Measurements from ENCODE around the gene IL1RAP.

The IL1RAP gene

GRCh38 chr3:190597291-190597690 is 83.4 kb downstream of the IL1RAP start:
- H3K27ac ChIP-seq (replicated peaks), result no peak overlapping the region
- TF ChIP-seq GABPA (IDR thresholded peaks at IDR 0.05; ENCODE audit: low read depth), result no peak
- TF ChIP-seq SPI1 (IDR thresholded peaks at IDR 0.05; ENCODE audit: borderline replicate concordance, low read depth), result no peak
- no peak for TF ChIP-seq REST (IDR thresholded peaks at IDR 0.05; ENCODE audit: insufficient replicate concordance, low read depth)
- no peak for TF ChIP-seq POLR2AphosphoS5 (IDR thresholded peaks at IDR 0.05; ENCODE audit: low read depth)
- TF ChIP-seq CTCF (IDR thresholded peaks at IDR 0.05; ENCODE audit: insufficient read depth, low read length), result no peak

GRCh38 chr3:190601622-190602021 is 87.7 kb downstream of the IL1RAP start:
- Histone ChIP-seq H3K4me3 (replicated peaks; ENCODE audit: insufficient read depth, low read length) (no peak overlapping the region), H3K27ac (replicated peaks) (no peak overlapping the region), H3K27me3 (ENCODE audit: insufficient read depth, poor library complexity, severe bottlenecking) (no peaks in the 10 kb centered on the region)
- TF ChIP-seq REST (IDR thresholded peaks at IDR 0.05; ENCODE audit: insufficient replicate concordance, low read depth) (no peak), SPI1 (IDR thresholded peaks at IDR 0.05; ENCODE audit: borderline replicate concordance, low read depth) (no peak), GABPA (IDR thresholded peaks at IDR 0.05; ENCODE audit: low read depth) (no peak), POLR2AphosphoS5 (IDR thresholded peaks at IDR 0.05; ENCODE audit: low read depth) (no peak), CTCF (IDR thresholded peaks at IDR 0.05; ENCODE audit: insufficient read depth, low read length) (no peak)
- no peak for DNase-seq (ENCODE audit: low read depth in 1 of 2, low spot score in 1 of 2)

More at GRCh38 chr3:190597291-190597690, 83.4 kb downstream of the IL1RAP start:
- Histone ChIP-seq H3K27me3 (ENCODE audit: insufficient read depth, poor library complexity, severe bottlenecking) (no peaks in the 10 kb centered on the region), H3K4me3 (replicated peaks; ENCODE audit: insufficient read depth, low read length) (no peak overlapping the region)
- no peak for DNase-seq (ENCODE audit: low read depth in 1 of 2, low spot score in 1 of 2)

GRCh38 chr3:190605385-190605784 is 91.5 kb downstream of the IL1RAP start:
- Histone ChIP-seq H3K27me3 (ENCODE audit: insufficient read depth, poor library complexity, severe bottlenecking) (no peaks in the 10 kb centered on the region), H3K27ac (replicated peaks) (peak overlapping the region; percentile 32), H3K4me3 (replicated peaks; ENCODE audit: insufficient read depth, low read length) (no peak overlapping the region)
- no peak for DNase-seq (ENCODE audit: low read depth in 1 of 2, low spot score in 1 of 2)
- TF ChIP-seq CTCF (IDR thresholded peaks at IDR 0.05; ENCODE audit: insufficient read depth, low read length), result no peak
- no peak for TF ChIP-seq REST (IDR thresholded peaks at IDR 0.05; ENCODE audit: insufficient replicate concordance, low read depth)
- TF ChIP-seq SPI1 (IDR thresholded peaks at IDR 0.05; ENCODE audit: borderline replicate concordance, low read depth), result no peak
- TF ChIP-seq GABPA (IDR thresholded peaks at IDR 0.05; ENCODE audit: low read depth), result no peak
- TF ChIP-seq POLR2AphosphoS5 (IDR thresholded peaks at IDR 0.05; ENCODE audit: low read depth), result no peak
